Activated naive CD4-positive, alpha-beta T cell treated with anti-CD3 and anti-CD28 coated beads for 36 hours (primary cell): ENCODE data around the gene GATD1. TPM values are rescaled to one million over a fixed set of nuclear protein-coding genes. Genes with fewer than 3 reads are reported as not detected.
A peak's percentile ranks its signal among the peaks of the same experiment; 100 is the strongest.
"Not testable (repeated sequence)": the region's sequence is repeated elsewhere in the genome, so short reads cannot be mapped to it uniquely, and the experiment has no call there.

ENCODE experiments used
- CTCF ChIA-PET: fragments of 350-600 bp; sonication (Branson Sonifier 250); formaldehyde crosslinking; loops from one replicate; lab custom pipeline; 2021; ENCODE audit warnings: antibody characterized with exemption; lab: Charles Lee
- DNase-seq: peaks from one replicate; pipeline ENCODE4 v3.0.0-alpha.2; 2020
- H3K27ac Mint-ChIP-seq: one replicate; pipeline ENCODE4 v1.8.0; 2021; ENCODE audit warnings: mild to moderate bottlenecking, mixed read lengths
- H3K27me3 Mint-ChIP-seq: one replicate; pipeline ENCODE4 v1.8.0; 2021; ENCODE audit warnings: low read depth, mixed read lengths
- H3K36me3 Mint-ChIP-seq: one replicate; pipeline ENCODE4 v1.8.0; 2021; ENCODE audit warnings: low read depth, mixed read lengths
- H3K4me1 Mint-ChIP-seq: one replicate; pipeline ENCODE4 v1.8.0; 2021; ENCODE audit warnings: low read depth, mixed read lengths
- H3K4me3 Mint-ChIP-seq: one replicate; pipeline ENCODE4 v1.8.0; 2021; ENCODE audit warnings: mild to moderate bottlenecking, moderate library complexity, mixed read lengths
- H3K9me3 Mint-ChIP-seq: one replicate; pipeline ENCODE4 v1.8.0; 2021; ENCODE audit warnings: mixed read lengths
- intact Hi-C: fragments of 100-400 bp; cut with micrococcal nuclease; formaldehyde crosslinking; loops from one replicate; pipeline ENCODE4 v1.15.1; 2023
- total RNA-seq, 2 experiments: library from RNA; stranded (reverse); gene quantifications; one replicate each; pipeline ENCODE4 v1.2.3, GENCODE V29; 2021

The GATD1 gene
- total RNA-seq, 2 experiments from 2014 or later = 33.0 to 34.3 TPM

GRCh38 chr11:734541-734940 lies 42.7 kb downstream of the GATD1 start:
- H3K36me3 Mint-ChIP-seq, intact Hi-C loops, DNase-seq, H3K4me3 Mint-ChIP-seq, H3K27me3 Mint-ChIP-seq, H3K9me3 Mint-ChIP-seq, H3K27ac Mint-ChIP-seq: not testable (repeated sequence)
- peaks cover 16% of the 10 kb centered on the region for H3K4me1 Mint-ChIP-seq
- CTCF ChIA-PET = interaction anchor here (0.6 kb wide), 1 partner anchor 59 kb away, joined by 3 read pairs; no protein-coding TSS in a partner anchor

GRCh38 chr11:733072-733471 lies 44.2 kb downstream of the GATD1 start:
- H3K27me3 Mint-ChIP-seq = no peaks in the 10 kb centered on the region
- no peak overlapping the region for H3K27ac Mint-ChIP-seq
- no peak for DNase-seq
- intact Hi-C loops = no loop called here
- no peaks in the 10 kb centered on the region for H3K9me3 Mint-ChIP-seq
- no peaks in the 10 kb centered on the region for H3K36me3 Mint-ChIP-seq
- H3K4me3 Mint-ChIP-seq = no peak overlapping the region
- H3K4me1 Mint-ChIP-seq = peaks cover 15% of the 10 kb centered on the region
- CTCF ChIA-PET = interaction anchor here (0.6 kb wide), 1 partner anchor 17 kb away, joined by 4 read pairs; no protein-coding TSS in a partner anchor

- H3K4me3 Mint-ChIP-seq = no peak overlapping the region
- H3K27ac Mint-ChIP-seq = no peak overlapping the region
- no peaks in the 10 kb centered on the region for H3K36me3 Mint-ChIP-seq
- intact Hi-C loops = loop anchor here (10.0 kb wide), 2 partner anchors 425 to 525 kb away; partner anchors contain the start of genes BET1L, IFITM2 and RIC8A
- H3K4me1 Mint-ChIP-seq = peaks cover 3% of the 10 kb centered on the region
- no peaks in the 10 kb centered on the region for H3K9me3 Mint-ChIP-seq
- DNase-seq = no peak
- no peaks in the 10 kb centered on the region for H3K27me3 Mint-ChIP-seq
- CTCF ChIA-PET = interaction anchor here (0.6 to 1.0 kb wide), 3 partner anchors 9 to 75 kb away, joined by 3 to 4 read pairs (median 3); no protein-coding TSS in a partner anchor
These were observed 47.7 kb downstream of the GATD1 start for GRCh38 chr11:729492-730074.

GRCh38 chr11:728901-729491 lies 48.3 kb downstream of the GATD1 start:
- Mint-ChIP-seq H3K27me3 (no peaks in the 10 kb centered on the region), H3K9me3 (no peaks in the 10 kb centered on the region), H3K36me3 (no peaks in the 10 kb centered on the region), H3K27ac (no peak overlapping the region), H3K4me3 (no peak overlapping the region), H3K4me1 (peaks cover 3% of the 10 kb centered on the region)
- CTCF ChIA-PET = interaction anchor here (0.6 to 1.2 kb wide), 3 partner anchors 11 to 37 kb away, joined by 3 to 5 read pairs (median 3); no protein-coding TSS in a partner anchor
- intact Hi-C loops = loop anchor here (1.0 to 10.0 kb wide), 4 partner anchors 36 to 524 kb away; partner anchors contain the start of genes BET1L, IFITM2, RIC8A and SLC25A22
- DNase-seq = no peak

GRCh38 chr11:727859-728748 lies 49.2 kb downstream of the GATD1 start:
- H3K9me3 Mint-ChIP-seq = no peaks in the 10 kb centered on the region
- H3K27me3 Mint-ChIP-seq = peaks cover 2% of the 10 kb centered on the region
- no peak overlapping the region for H3K27ac Mint-ChIP-seq
- H3K36me3 Mint-ChIP-seq = no peaks in the 10 kb centered on the region
- CTCF ChIA-PET = interaction anchor here (0.9 to 2.6 kb wide), 3 partner anchors 37 to 313 kb away, joined by 3 to 21 read pairs (median 3); no protein-coding TSS in a partner anchor
- DNase-seq = peak; percentile 84
- H3K4me3 Mint-ChIP-seq = no peak overlapping the region
- intact Hi-C loops = loop anchor here (1.0 to 10.0 kb wide), 4 partner anchors 37 to 523 kb away; partner anchors contain the start of genes BET1L, IFITM2, RIC8A and SLC25A22
- peaks cover 5% of the 10 kb centered on the region for H3K4me1 Mint-ChIP-seq

- peaks cover 3% of the 10 kb centered on the region for H3K27me3 Mint-ChIP-seq
- no peak for DNase-seq
- no peak overlapping the region for H3K27ac Mint-ChIP-seq
- peaks cover 7% of the 10 kb centered on the region for H3K4me1 Mint-ChIP-seq
- H3K4me3 Mint-ChIP-seq = no peak overlapping the region
- intact Hi-C loops = loop anchor here (10.0 kb wide), 2 partner anchors 422 to 522 kb away; partner anchors contain the start of genes BET1L, IFITM2 and RIC8A
- H3K9me3 Mint-ChIP-seq = no peaks in the 10 kb centered on the region
- CTCF ChIA-PET = interaction anchor here (0.6 to 2.6 kb wide), 7 partner anchors 21 to 312 kb away, joined by 3 to 21 read pairs (median 4); partner anchors contain the start of genes PHRF1 and TMEM80
- no peaks in the 10 kb centered on the region for H3K36me3 Mint-ChIP-seq
These were observed 50.0 kb downstream of the GATD1 start for GRCh38 chr11:727281-727701.

- intact Hi-C loops = loop anchor here (1.0 to 10.0 kb wide), 3 partner anchors 21 to 522 kb away; partner anchors contain the start of genes BET1L, IFITM2, RIC8A and TALDO1
- Mint-ChIP-seq H3K36me3 (no peaks in the 10 kb centered on the region), H3K4me1 (peaks cover 10% of the 10 kb centered on the region), H3K4me3 (peak overlapping the region; percentile 62), H3K27me3 (peaks cover 5% of the 10 kb centered on the region), H3K9me3 (no peaks in the 10 kb centered on the region), H3K27ac (no peak overlapping the region)
- CTCF ChIA-PET = interaction anchor here (0.6 to 2.6 kb wide), 19 partner anchors 12 to 311 kb away, joined by 3 to 21 read pairs (median 3); partner anchors contain the start of genes PHRF1 and TMEM80
- DNase-seq = peak; percentile 62
These were observed 50.7 kb downstream of the GATD1 start for GRCh38 chr11:726278-727220.

GRCh38 chr11:725624-726202 lies 51.6 kb downstream of the GATD1 start:
- H3K27me3 Mint-ChIP-seq = peaks cover 7% of the 10 kb centered on the region
- no peaks in the 10 kb centered on the region for H3K9me3 Mint-ChIP-seq
- H3K4me1 Mint-ChIP-seq = peaks cover 13% of the 10 kb centered on the region
- peak overlapping the region; percentile 62 for H3K4me3 Mint-ChIP-seq
- no peaks in the 10 kb centered on the region for H3K36me3 Mint-ChIP-seq
- intact Hi-C loops = loop anchor here (1.0 to 10.0 kb wide), 3 partner anchors 22 to 521 kb away; partner anchors contain the start of genes BET1L, IFITM2, RIC8A and TALDO1
- CTCF ChIA-PET = interaction anchor here (0.6 to 2.6 kb wide), 13 partner anchors 13 to 170 kb away, joined by 3 to 21 read pairs (median 4); partner anchors contain the start of gene TMEM80
- DNase-seq = no peak
- no peak overlapping the region for H3K27ac Mint-ChIP-seq

GRCh38 chr11:724778-725386 lies 52.4 kb downstream of the GATD1 start:
- CTCF ChIA-PET = interaction anchor here (0.8 to 3.7 kb wide), 10 partner anchors 14 to 170 kb away, joined by 3 to 26 read pairs (median 6); no protein-coding TSS in a partner anchor
- H3K36me3 Mint-ChIP-seq = no peaks in the 10 kb centered on the region
- no peaks in the 10 kb centered on the region for H3K9me3 Mint-ChIP-seq
- no peak for DNase-seq
- peak overlapping the region; percentile 52 for H3K4me3 Mint-ChIP-seq
- peaks cover 9% of the 10 kb centered on the region for H3K27me3 Mint-ChIP-seq
- no peak overlapping the region for H3K27ac Mint-ChIP-seq
- intact Hi-C loops = loop anchor here (10.0 kb wide), 2 partner anchors 420 to 520 kb away; partner anchors contain the start of genes BET1L, IFITM2 and RIC8A
- peaks cover 13% of the 10 kb centered on the region for H3K4me1 Mint-ChIP-seq
